ENCODE data around the gene NR6A1.

DNA sequence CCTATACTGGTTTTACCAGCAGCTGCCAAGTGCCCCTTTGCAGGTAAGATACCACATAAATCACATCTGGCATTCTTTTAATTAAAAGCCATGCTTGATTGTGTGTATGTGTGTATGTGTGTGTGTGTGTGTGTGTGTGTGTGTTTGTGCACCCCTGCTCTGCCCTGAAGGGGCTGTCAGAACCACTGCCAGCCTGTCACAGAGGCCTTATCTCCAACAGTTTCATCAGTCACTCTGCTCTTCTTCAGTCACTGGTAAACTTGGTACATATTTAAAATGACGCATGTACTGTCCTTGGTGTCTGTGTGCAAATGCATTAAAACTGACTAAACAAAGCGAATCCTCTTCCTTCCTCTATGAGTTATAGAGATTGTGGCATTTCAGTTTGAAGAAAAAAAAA, 244.9 kb downstream of the NR6A1 start:
- TF ChIP-seq SP4 (IDR thresholded peaks at IDR 0.05; ENCODE audit: low read length): no peak
- no peak for TF ChIP-seq CHD1 (IDR thresholded peaks at IDR 0.05; ENCODE audit: low read depth, low read length)
- no peak for TF ChIP-seq RAD21 (IDR thresholded peaks at IDR 0.05 in 1 of 2, conservative IDR thresholded peaks at IDR 0.05 in 1 of 2; ENCODE audit: low read depth in 2 of 2, low read length in 2 of 2)
- TF ChIP-seq, protein P1, sequence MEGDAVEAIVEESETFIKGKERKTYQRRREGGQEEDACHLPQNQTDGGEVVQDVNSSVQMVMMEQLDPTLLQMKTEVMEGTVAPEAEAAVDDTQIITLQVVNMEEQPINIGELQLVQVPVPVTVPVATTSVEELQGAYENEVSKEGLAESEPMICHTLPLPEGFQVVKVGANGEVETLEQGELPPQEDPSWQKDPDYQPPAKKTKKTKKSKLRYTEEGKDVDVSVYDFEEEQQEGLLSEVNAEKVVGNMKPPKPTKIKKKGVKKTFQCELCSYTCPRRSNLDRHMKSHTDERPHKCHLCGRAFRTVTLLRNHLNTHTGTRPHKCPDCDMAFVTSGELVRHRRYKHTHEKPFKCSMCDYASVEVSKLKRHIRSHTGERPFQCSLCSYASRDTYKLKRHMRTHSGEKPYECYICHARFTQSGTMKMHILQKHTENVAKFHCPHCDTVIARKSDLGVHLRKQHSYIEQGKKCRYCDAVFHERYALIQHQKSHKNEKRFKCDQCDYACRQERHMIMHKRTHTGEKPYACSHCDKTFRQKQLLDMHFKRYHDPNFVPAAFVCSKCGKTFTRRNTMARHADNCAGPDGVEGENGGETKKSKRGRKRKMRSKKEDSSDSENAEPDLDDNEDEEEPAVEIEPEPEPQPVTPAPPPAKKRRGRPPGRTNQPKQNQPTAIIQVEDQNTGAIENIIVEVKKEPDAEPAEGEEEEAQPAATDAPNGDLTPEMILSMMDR (IDR thresholded peaks at IDR 0.05; ENCODE audit: control extremely low read depth in 1 of 3, insufficient read depth in 1 of 3, low read depth in 1 of 3, low read length in 3 of 3): no peak
- no peak for TF ChIP-seq SAP30 (IDR thresholded peaks at IDR 0.05; ENCODE audit: insufficient read depth, insufficient replicate concordance, low read length)
- TF ChIP-seq GABPA (IDR thresholded peaks at IDR 0.05; ENCODE audit: borderline replicate concordance, insufficient read depth, low read length): no peak
- TF ChIP-seq SRF (IDR thresholded peaks at IDR 0.05; ENCODE audit: low read depth, low read length): no peak
- no peak for TF ChIP-seq POLR2AphosphoS5 (IDR thresholded peaks at IDR 0.05; ENCODE audit: low read depth, low read length)
- TF ChIP-seq, protein P2, sequence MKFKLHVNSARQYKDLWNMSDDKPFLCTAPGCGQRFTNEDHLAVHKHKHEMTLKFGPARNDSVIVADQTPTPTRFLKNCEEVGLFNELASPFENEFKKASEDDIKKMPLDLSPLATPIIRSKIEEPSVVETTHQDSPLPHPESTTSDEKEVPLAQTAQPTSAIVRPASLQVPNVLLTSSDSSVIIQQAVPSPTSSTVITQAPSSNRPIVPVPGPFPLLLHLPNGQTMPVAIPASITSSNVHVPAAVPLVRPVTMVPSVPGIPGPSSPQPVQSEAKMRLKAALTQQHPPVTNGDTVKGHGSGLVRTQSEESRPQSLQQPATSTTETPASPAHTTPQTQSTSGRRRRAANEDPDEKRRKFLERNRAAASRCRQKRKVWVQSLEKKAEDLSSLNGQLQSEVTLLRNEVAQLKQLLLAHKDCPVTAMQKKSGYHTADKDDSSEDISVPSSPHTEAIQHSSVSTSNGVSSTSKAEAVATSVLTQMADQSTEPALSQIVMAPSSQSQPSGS (IDR thresholded peaks at IDR 0.05; ENCODE audit: low read length): no peak

Data from H1 (cell line).